Heart right ventricle (tissue), 16 donors: Measurements from ENCODE around the gene IKZF4. TPM values are rescaled to one million over a fixed set of nuclear protein-coding genes. Genes with fewer than 3 reads are reported as not detected.

Experiments
- ATAC-seq, 8 donors: fragments of 200-7000 bp; cut with Tn5 transposase; one replicate each; pipeline ENCODE4 v1.9.1; 2020; ENCODE audit warnings: mild to moderate bottlenecking in 8 of 8, moderate library complexity in 8 of 8, moderate number of reproducible peaks in 1 of 8
- DNase-seq, 2 donors: peaks; one replicate each; pipeline ENCODE4 v3.0.0-alpha.2; 2020
- H3K27ac ChIP-seq, 10 donors: fragments of 200-600 bp; sonication (generic) in 2 of 10; one replicate each; pipeline versions ENCODE4 v1.5.0 to v1.8.0; 2020 to 2022; ENCODE audit warnings: mild to moderate bottlenecking in 3 of 10
- H3K27me3 ChIP-seq, 7 donors: fragments of 200-600 bp; one replicate each; pipeline ENCODE4 v1.8.0; 2021 to 2022; ENCODE audit warnings: mild to moderate bottlenecking in 2 of 7
- H3K36me3 ChIP-seq, 9 donors: fragments of 200-600 bp; sonication (generic) in 1 of 9; one replicate each; pipeline versions ENCODE4 v1.5.0 to v1.8.0; 2020 to 2022; ENCODE audit warnings: mild to moderate bottlenecking in 2 of 9
- H3K4me1 ChIP-seq, 9 donors: fragments of 200-600 bp; sonication (generic) in 1 of 9; one replicate each; pipeline versions ENCODE4 v1.5.0 to v1.8.0; 2020 to 2022; ENCODE audit warnings: mild to moderate bottlenecking in 4 of 9
- H3K4me3 ChIP-seq, 10 donors: fragments of 200-600 bp; sonication (generic) in 2 of 10; one replicate each; pipeline versions ENCODE4 v1.5.0 to v1.8.0; 2020 to 2022; ENCODE audit warnings: mild to moderate bottlenecking in 7 of 10, moderate library complexity in 2 of 10
- H3K9me3 ChIP-seq, 11 donors: fragments of 200-600 bp in 10 of 11; sonication (generic) in 2 of 11; one replicate each; pipeline versions ENCODE4 v1.5.0 to v1.8.0; 2013 to 2022; ENCODE audit warnings: mild to moderate bottlenecking in 2 of 11, control low read depth in 1 of 11, moderate library complexity in 1 of 11
- CTCF ChIP-seq, 9 donors: fragments of 200-600 bp; sonication (generic) in 2 of 9; IDR thresholded peaks; one replicate each; pipeline versions ENCODE4 v1.5.0 to v1.8.0; 2021 to 2022; ENCODE audit warnings: antibody characterized with exemption in 9 of 9, mild to moderate bottlenecking in 5 of 9, moderate library complexity in 1 of 9
- WGBS, 2 donors: extraction: QIAGEN DNeasy Blood & Tissue Kit; methylation state at CpG; one replicate each; pipeline ENCODE4 v1.1.7; 2013; ENCODE audit warnings: inconsistent platforms in 1 of 2; 5-methylcytosine and 5-hydroxymethylcytosine counted together
- intact Hi-C, 10 donors: fragments of 100-400 bp; cut with DNase I; formaldehyde crosslinking; loops; one replicate each; pipeline versions ENCODE4 v1.11.1 to v1.14.2; 2022
- polyA plus RNA-seq, 2 donors: library from polyadenylated mRNA; stranded (reverse); fragments of 200-250 nt; gene quantifications; one replicate each; pipeline ENCODE4 v1.2.3, GENCODE V29; 2013
- total RNA-seq, 10 donors: library from RNA; stranded (reverse); fragmentation: NEBNext Ultra II Directional in 3 of 10; extraction: Animal tissue kit (Norgen Biotek cat#: 25700) in 3 of 10; gene quantifications; one replicate each; pipeline versions ENCODE4 v1.2.1 to v1.2.4, GENCODE V29; 2021 to 2023
- donor health status: Arrhythmogenic right ventricular cardiomyopathy.
- donor health status: ischemic (EF 13 %, LVEDD 7.1; RV severe dilation, severe dysfunction).
- donor health status: healthy with polysubstance abuse.
- donor health status: DM: no; HTN: yes; CAD: no.
- donor health status: DM: no; HTN: no; CAD: no.
- donor health status: ischemic (EF 25% LVEDD 6.9; RV normal size, moderate dysfunction).
- donor health status: ischemic (EF 25% LVEDD 5.7; RV mildly dilated, moderate dysfunction).
- donor health status: healthy.
- donor health status: DM: yes; HTN: yes; CAD: no.
- donor health status: Ischemic cardiomyopathy.
- donor health status: ischemic (EF 35%, LVEDD 5.7; RV mildly dilated, moderate dysfunction).
- donor health status: nonischemic (EF 11% LVEDD 7.7; RV severe dilation, severe dysfunction).
- donor health status: DM: yes; HTN: yes; CAD: no.
- donor health status: PGD.
- donor health status: ischemic (EF 29% LVEDD 5.4; RV normal size, mild dysfunction).
- donor health status: nonischemic (EF 23%, LVEDD 6.1; RV moderate dilation, normal function).

The IKZF4 gene
- total and polyA plus RNA-seq, 12 donors: 1.6 to 10.1 (median 7.1) TPM

DNA sequence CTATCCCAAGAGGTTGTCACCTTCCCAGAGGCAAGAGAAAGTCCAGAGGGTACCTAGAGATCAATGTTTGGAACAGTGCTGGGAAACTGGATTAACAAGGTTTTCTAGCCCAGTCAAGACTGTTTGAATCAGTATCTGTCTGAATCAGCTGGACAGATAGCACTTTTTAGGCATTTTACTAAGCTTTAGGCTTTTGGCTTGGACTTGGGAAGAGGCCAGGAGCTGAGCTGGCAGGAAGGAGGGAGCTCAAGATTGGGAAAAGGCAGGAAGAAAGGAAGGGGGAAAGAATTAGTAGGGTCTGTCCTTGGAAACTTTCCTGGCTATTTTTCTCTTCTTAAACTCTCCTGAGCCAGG is 8.3 kb downstream of the IKZF4 start:
- Histone ChIP-seq H3K4me1 (peaks cover 0 to 9% (median 0%) of the 10 kb centered on the region in 9 donors), H3K4me3 (no peak overlapping the region), H3K36me3 (peaks cover 0 to 85% (median 17%) of the 10 kb centered on the region in 9 donors), H3K27ac (peak overlapping the region in 1 of 10 donors; percentile 47), H3K9me3 (no peaks in the 10 kb centered on the region), H3K27me3 (no peaks in the 10 kb centered on the region)
- no peak for TF ChIP-seq CTCF (IDR thresholded peaks at IDR 0.05)
- ATAC-seq (no peak), DNase-seq (no peak)
- intact Hi-C loops: loop anchor here in 1 of 10 donors (5.0 kb wide), 1 partner anchor 292 kb away; no protein-coding TSS in a partner anchor

GRCh38 chr12:56029666-56030293 is 8.9 kb downstream of the IKZF4 start:
- Histone ChIP-seq H3K36me3 (peaks cover 0 to 87% (median 22%) of the 10 kb centered on the region in 9 donors), H3K4me3 (no peak overlapping the region), H3K9me3 (no peaks in the 10 kb centered on the region), H3K4me1 (peaks cover 0 to 9% (median 0%) of the 10 kb centered on the region in 9 donors), H3K27ac (no peak overlapping the region), H3K27me3 (no peaks in the 10 kb centered on the region)
- ATAC-seq (peak in 5 of 8 donors; percentile 37 to 70 (median 43)), DNase-seq (peak in 1 of 2 donors; percentile 28)
- intact Hi-C loops: loop anchor here in 4 of 10 donors (5.0 to 10.0 kb wide), 3 partner anchors 37 to 295 kb away; no protein-coding TSS in a partner anchor
- TF ChIP-seq CTCF (IDR thresholded peaks at IDR 0.05): peak in 8 of 9 donors; percentile 37 to 66 (median 58)
- 85 to 86% methylated on average over 6 of the region's 6 CpGs for WGBS, 2 donors

DNA sequence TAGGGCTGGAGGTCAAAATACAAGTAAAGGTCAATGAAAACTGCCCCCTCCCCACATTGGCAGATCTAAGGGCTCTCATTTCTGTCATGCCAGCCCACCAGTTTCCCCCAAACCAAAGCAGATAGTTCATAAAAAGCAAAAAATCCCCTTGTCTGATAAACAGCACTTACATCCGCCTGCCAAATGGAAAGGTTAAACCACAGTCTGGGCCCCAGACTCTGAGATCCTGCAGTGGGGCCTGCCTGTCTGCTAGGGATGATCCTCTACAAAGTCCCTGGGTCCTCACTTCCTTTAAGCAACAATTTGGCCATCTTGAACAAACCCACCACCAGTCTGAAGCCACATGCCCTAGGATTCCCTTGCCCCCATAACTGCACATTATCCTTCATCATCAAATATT is 11.1 kb downstream of the IKZF4 start:
- ATAC-seq: no peak
- whole genome bisulfite sequencing, 2 donors: 96 to 98% methylated on average over 1 of the region's 1 CpG
- no peaks in the 10 kb centered on the region for H3K9me3 ChIP-seq
- H3K4me1 ChIP-seq: peaks cover 0 to 9% (median 0%) of the 10 kb centered on the region in 9 donors
- H3K27ac ChIP-seq: no peak overlapping the region
- H3K27me3 ChIP-seq: no peaks in the 10 kb centered on the region
- H3K36me3 ChIP-seq: peaks cover 0 to 88% (median 26%) of the 10 kb centered on the region in 9 donors
- no peak overlapping the region for H3K4me3 ChIP-seq
- DNase-seq: no peak
- TF ChIP-seq CTCF (IDR thresholded peaks at IDR 0.05): no peak
- intact Hi-C loops: loop anchor here in 4 of 10 donors (2.0 to 10.0 kb wide), 3 partner anchors 33 to 297 kb away; no protein-coding TSS in a partner anchor

- H3K4me1 ChIP-seq: no peaks in the 10 kb centered on the region
- no peak overlapping the region for H3K4me3 ChIP-seq
- no peak for TF ChIP-seq CTCF (IDR thresholded peaks at IDR 0.05)
- peak in 4 of 8 donors; percentile 15 to 38 (median 21) for ATAC-seq
- H3K9me3 ChIP-seq: no peaks in the 10 kb centered on the region
- 85 to 89% methylated on average over 21 of the region's 21 CpGs for WGBS, 2 donors
- intact Hi-C loops: loop anchor here in 4 of 10 donors (5.0 to 10.0 kb wide), 3 partner anchors 42 to 300 kb away; partner anchors contain the start of gene PYM1 (in 1 of the 4)
- no peak overlapping the region for H3K27ac ChIP-seq
- no peaks in the 10 kb centered on the region for H3K27me3 ChIP-seq
- DNase-seq: no peak
- H3K36me3 ChIP-seq: peaks cover 0 to 76% (median 26%) of the 10 kb centered on the region in 9 donors
Measured at GRCh38 chr12:56034586-56035332, 13.9 kb downstream of the IKZF4 start.
